ENCODE results near the gene RNF115.

RNF115 gene

DNA sequence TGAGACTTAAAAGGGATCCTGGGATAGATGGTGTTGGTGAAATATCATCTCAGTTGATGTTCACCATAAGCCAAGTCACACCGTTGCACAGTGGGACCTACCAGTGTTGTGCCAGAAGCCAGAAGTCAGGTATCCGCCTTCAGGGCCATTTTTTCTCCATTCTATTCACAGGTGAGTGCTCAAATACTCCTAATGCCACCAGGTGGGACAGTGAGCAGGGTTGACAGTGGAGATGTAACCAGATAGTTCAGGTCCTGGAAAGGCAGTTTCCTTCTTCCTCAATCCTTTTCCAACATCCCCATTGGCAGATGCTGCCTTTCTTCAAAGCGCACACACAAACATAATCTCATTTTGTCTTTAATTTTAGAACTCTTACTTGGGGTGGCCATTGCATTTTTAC, 93.0 kb downstream of the RNF115 start:
- H3K4me1 ChIP-seq (ENCODE audit: control insufficient read depth in 1 of 2, insufficient read depth in 2 of 2, low read length in 2 of 2): no peaks in the 10 kb centered on the region
- peak; percentile 32 to 68 for DNase-seq
- no peak overlapping the region for H2AK5ac ChIP-seq (ENCODE audit: low read length)
- H3K79me1 ChIP-seq (ENCODE audit: low read length): no peaks in the 10 kb centered on the region
- H2BK12ac ChIP-seq (ENCODE audit: low read length): no peak overlapping the region
- H4K12ac ChIP-seq (ENCODE audit: low read depth, low read length): no peak overlapping the region
- H2AFZ ChIP-seq (ENCODE audit: insufficient read depth, low read length, poor library complexity): no peak overlapping the region
- H3K4me3 ChIP-seq (ENCODE audit: low read depth, low read length): no peak overlapping the region
- no peak overlapping the region for H3K14ac ChIP-seq (ENCODE audit: low read length)
- no peak overlapping the region for H3K18ac ChIP-seq (ENCODE audit: low read length)
- H3K4me2 ChIP-seq (ENCODE audit: low read length): no peak overlapping the region
- H2BK5ac ChIP-seq (ENCODE audit: low read depth, low read length, poor library complexity): no peak overlapping the region
- H2BK120ac ChIP-seq (ENCODE audit: insufficient read depth, low read length, poor library complexity): no peak overlapping the region
- no peak overlapping the region for H3K9ac ChIP-seq (ENCODE audit: low read length)
- no peak overlapping the region for H4K8ac ChIP-seq (ENCODE audit: low read depth, low read length)
- no peak overlapping the region for H4K91ac ChIP-seq (ENCODE audit: low read depth, low read length)
- no peak overlapping the region for H3K23ac ChIP-seq (ENCODE audit: low read length)
- no CpG with 5 or more reads among the region's 3 CpGs for WGBS (ENCODE audit: extremely low coverage, insufficient coverage, insufficient read length)
- H3K4ac ChIP-seq (ENCODE audit: low read depth, low read length): no peak overlapping the region
- no peak overlapping the region for H3K27ac ChIP-seq (ENCODE audit: low read depth, low read length)
- no peaks in the 10 kb centered on the region for H3K9me3 ChIP-seq (ENCODE audit: insufficient read depth, low read depth, low read length)
- no peaks in the 10 kb centered on the region for H3K79me2 ChIP-seq (ENCODE audit: control insufficient read depth, insufficient read depth, low read length, poor library complexity)
- H3K36me3 ChIP-seq (ENCODE audit: control insufficient read depth in 1 of 2, insufficient read depth in 2 of 2, low read length in 2 of 2): no peaks in the 10 kb centered on the region
- no peaks in the 10 kb centered on the region for H3K27me3 ChIP-seq (ENCODE audit: insufficient read depth, low read length)

DNA sequence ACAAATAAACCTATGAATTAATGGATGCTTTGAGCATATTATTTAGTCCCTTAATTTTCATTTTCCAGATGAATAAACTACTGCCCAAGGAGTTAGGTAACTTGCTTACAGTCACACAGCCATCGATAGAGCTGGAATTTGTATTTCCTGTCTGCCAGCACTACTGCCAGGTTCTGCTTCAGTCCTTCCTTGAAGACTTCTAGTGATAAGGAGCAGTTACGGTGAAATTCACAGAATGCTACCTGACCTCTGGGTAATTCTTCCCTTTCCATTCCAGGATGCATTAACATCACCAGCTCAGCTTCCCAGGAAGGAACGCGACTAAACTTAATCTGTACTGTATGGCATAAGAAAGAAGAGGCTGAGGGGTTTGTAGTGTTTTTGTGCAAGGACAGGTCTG, 93.4 kb downstream of the RNF115 start:
- Histone ChIP-seq H3K4ac (ENCODE audit: low read depth, low read length) (no peak overlapping the region), H3K36me3 (ENCODE audit: control insufficient read depth in 1 of 2, insufficient read depth in 2 of 2, low read length in 2 of 2) (no peaks in the 10 kb centered on the region)
- WGBS (ENCODE audit: extremely low coverage, insufficient coverage, insufficient read length): no CpG with 5 or more reads among the region's 4 CpGs

DNA sequence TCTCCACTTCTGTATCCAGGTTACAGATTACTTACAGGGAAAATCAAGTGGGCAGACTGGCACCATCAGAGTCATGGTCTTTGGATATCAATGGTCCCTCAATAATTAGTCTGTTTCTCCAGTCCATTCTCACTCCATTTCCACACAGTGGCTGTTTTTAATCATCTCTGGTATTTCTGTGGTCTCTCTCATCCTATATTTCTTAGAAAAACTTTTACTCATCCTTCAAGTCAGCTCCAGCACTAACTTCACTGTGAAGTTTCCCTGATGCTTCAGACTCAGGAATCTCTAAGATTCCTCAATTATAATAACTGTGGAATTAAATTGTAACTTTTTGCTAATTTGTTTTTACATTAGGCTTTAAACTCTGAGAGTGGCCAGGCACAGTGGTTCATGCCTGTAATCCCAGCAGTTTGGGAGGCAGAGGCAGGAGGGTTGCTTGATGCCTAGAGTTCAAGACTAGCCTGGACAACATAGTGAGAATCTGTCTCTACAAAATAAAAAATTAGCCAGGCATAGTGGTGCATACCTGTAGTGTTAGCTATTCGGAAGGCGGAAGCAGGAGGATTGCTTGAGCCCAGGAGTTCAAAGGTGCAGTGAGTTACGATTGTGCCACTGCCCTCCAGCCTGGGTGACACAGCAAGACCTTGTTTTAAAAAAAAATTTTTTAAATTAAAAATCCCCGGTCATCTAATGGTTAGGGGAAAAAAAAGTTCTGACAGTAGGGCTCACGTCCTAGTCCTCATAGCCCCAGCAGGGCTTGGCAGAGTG, 94.0 kb downstream of the RNF115 start:
- Histone ChIP-seq H3K9me3 (ENCODE audit: insufficient read depth, low read depth, low read length) (no peaks in the 10 kb centered on the region), H4K8ac (ENCODE audit: low read depth, low read length) (no peak overlapping the region), H4K12ac (ENCODE audit: low read depth, low read length) (no peak overlapping the region), H3K79me1 (ENCODE audit: low read length) (no peaks in the 10 kb centered on the region), H3K23ac (ENCODE audit: low read length) (no peak overlapping the region), H3K4me1 (ENCODE audit: control insufficient read depth in 1 of 2, insufficient read depth in 2 of 2, low read length in 2 of 2) (no peaks in the 10 kb centered on the region), H3K4ac (ENCODE audit: low read depth, low read length) (no peak overlapping the region), H2AFZ (ENCODE audit: insufficient read depth, low read length, poor library complexity) (no peak overlapping the region), H3K4me3 (ENCODE audit: low read depth, low read length) (no peak overlapping the region), H3K36me3 (ENCODE audit: control insufficient read depth in 1 of 2, insufficient read depth in 2 of 2, low read length in 2 of 2) (no peaks in the 10 kb centered on the region), H2BK120ac (ENCODE audit: insufficient read depth, low read length, poor library complexity) (no peak overlapping the region), H3K14ac (ENCODE audit: low read length) (no peak overlapping the region), H3K9ac (ENCODE audit: low read length) (no peak overlapping the region), H3K18ac (ENCODE audit: low read length) (no peak overlapping the region), H2BK5ac (ENCODE audit: low read depth, low read length, poor library complexity) (no peak overlapping the region), H2AK5ac (ENCODE audit: low read length) (no peak overlapping the region), H3K79me2 (ENCODE audit: control insufficient read depth, insufficient read depth, low read length, poor library complexity) (no peaks in the 10 kb centered on the region), H2BK12ac (ENCODE audit: low read length) (no peak overlapping the region), H3K4me2 (ENCODE audit: low read length) (no peak overlapping the region), H4K91ac (ENCODE audit: low read depth, low read length) (no peak overlapping the region), H3K27me3 (ENCODE audit: insufficient read depth, low read length) (no peaks in the 10 kb centered on the region), H3K27ac (ENCODE audit: low read depth, low read length) (no peak overlapping the region)
- no CpG with 5 or more reads among the region's 5 CpGs for WGBS (ENCODE audit: extremely low coverage, insufficient coverage, insufficient read length)
- no peak for DNase-seq

More for the DNA sequence above, 93.4 kb downstream of the RNF115 start:
- H3K79me2 ChIP-seq (ENCODE audit: control insufficient read depth, insufficient read depth, low read length, poor library complexity): no peaks in the 10 kb centered on the region
- H2BK120ac ChIP-seq (ENCODE audit: insufficient read depth, low read length, poor library complexity): no peak overlapping the region
- no peak overlapping the region for H3K4me3 ChIP-seq (ENCODE audit: low read depth, low read length)
- no peak overlapping the region for H3K23ac ChIP-seq (ENCODE audit: low read length)
- H3K27ac ChIP-seq (ENCODE audit: low read depth, low read length): no peak overlapping the region
- H4K8ac ChIP-seq (ENCODE audit: low read depth, low read length): no peak overlapping the region
- H4K12ac ChIP-seq (ENCODE audit: low read depth, low read length): no peak overlapping the region
- no peak overlapping the region for H4K91ac ChIP-seq (ENCODE audit: low read depth, low read length)
- no peaks in the 10 kb centered on the region for H3K79me1 ChIP-seq (ENCODE audit: low read length)
- no peak overlapping the region for H3K14ac ChIP-seq (ENCODE audit: low read length)
- no peak overlapping the region for H3K4me2 ChIP-seq (ENCODE audit: low read length)
- no peak overlapping the region for H3K9ac ChIP-seq (ENCODE audit: low read length)
- no peak overlapping the region for H2AFZ ChIP-seq (ENCODE audit: insufficient read depth, low read length, poor library complexity)
- no peak overlapping the region for H2BK12ac ChIP-seq (ENCODE audit: low read length)
- peak in 1 of 2 donors; percentile 64 for DNase-seq
- H3K18ac ChIP-seq (ENCODE audit: low read length): no peak overlapping the region
- H2AK5ac ChIP-seq (ENCODE audit: low read length): no peak overlapping the region
- no peaks in the 10 kb centered on the region for H3K27me3 ChIP-seq (ENCODE audit: insufficient read depth, low read length)
- no peaks in the 10 kb centered on the region for H3K4me1 ChIP-seq (ENCODE audit: control insufficient read depth in 1 of 2, insufficient read depth in 2 of 2, low read length in 2 of 2)
- no peaks in the 10 kb centered on the region for H3K9me3 ChIP-seq (ENCODE audit: insufficient read depth, low read depth, low read length)
- no peak overlapping the region for H2BK5ac ChIP-seq (ENCODE audit: low read depth, low read length, poor library complexity)

DNA sequence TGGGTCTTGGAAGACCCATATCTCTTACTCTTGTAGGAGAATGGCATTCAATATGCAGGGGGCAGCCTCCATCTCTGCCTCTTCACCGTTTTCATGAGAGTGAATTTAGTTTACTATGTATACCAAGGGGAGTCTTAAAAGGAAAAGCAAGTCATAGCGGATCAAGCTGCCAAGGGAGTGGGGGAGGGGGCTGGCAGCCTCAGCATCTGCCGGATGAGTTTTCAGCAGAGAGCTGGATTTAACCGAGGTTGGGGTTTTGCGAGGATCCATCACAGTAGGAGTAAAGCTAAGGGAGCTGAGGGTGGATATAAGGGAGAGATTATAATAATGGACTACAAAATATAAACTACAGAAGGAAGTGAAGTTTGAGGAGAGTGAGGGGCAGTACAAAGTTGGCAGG, 94.7 kb downstream of the RNF115 start:
- Histone ChIP-seq H3K27ac (ENCODE audit: low read depth, low read length) (no peak overlapping the region), H3K9ac (ENCODE audit: low read length) (no peak overlapping the region), H3K4me2 (ENCODE audit: low read length) (no peak overlapping the region), H3K14ac (ENCODE audit: low read length) (no peak overlapping the region), H3K4ac (ENCODE audit: low read depth, low read length) (no peak overlapping the region), H3K9me3 (ENCODE audit: insufficient read depth, low read depth, low read length) (no peaks in the 10 kb centered on the region), H2BK12ac (ENCODE audit: low read length) (no peak overlapping the region), H2BK120ac (ENCODE audit: insufficient read depth, low read length, poor library complexity) (no peak overlapping the region), H2AFZ (ENCODE audit: insufficient read depth, low read length, poor library complexity) (no peak overlapping the region), H4K12ac (ENCODE audit: low read depth, low read length) (no peak overlapping the region), H2AK5ac (ENCODE audit: low read length) (no peak overlapping the region), H2BK5ac (ENCODE audit: low read depth, low read length, poor library complexity) (no peak overlapping the region), H3K23ac (ENCODE audit: low read length) (no peak overlapping the region), H3K4me3 (ENCODE audit: low read depth, low read length) (no peak overlapping the region), H3K18ac (ENCODE audit: low read length) (no peak overlapping the region), H3K27me3 (ENCODE audit: insufficient read depth, low read length) (no peaks in the 10 kb centered on the region), H4K91ac (ENCODE audit: low read depth, low read length) (no peak overlapping the region), H4K8ac (ENCODE audit: low read depth, low read length) (no peak overlapping the region), H3K36me3 (ENCODE audit: control insufficient read depth in 1 of 2, insufficient read depth in 2 of 2, low read length in 2 of 2) (no peaks in the 10 kb centered on the region), H3K4me1 (ENCODE audit: control insufficient read depth in 1 of 2, insufficient read depth in 2 of 2, low read length in 2 of 2) (no peaks in the 10 kb centered on the region), H3K79me2 (ENCODE audit: control insufficient read depth, insufficient read depth, low read length, poor library complexity) (no peaks in the 10 kb centered on the region), H3K79me1 (ENCODE audit: low read length) (no peaks in the 10 kb centered on the region)
- WGBS (ENCODE audit: extremely low coverage, insufficient coverage, insufficient read length): no CpG with 5 or more reads among the region's 5 CpGs
- no peak for DNase-seq

Measured in trophoblast cell (in vitro differentiated cells and primary cell).